ENCODE results near the gene ANKH. TPM values are rescaled to one million over a fixed set of nuclear protein-coding genes. Genes with fewer than 3 reads are reported as not detected.

The ANKH gene
- total and polyA plus RNA-seq, 4 donors: 10.8 to 46.7 (median 17.2) TPM

- ATAC-seq (ENCODE audit: insufficient read depth, low FRiP score) (no peak), DNase-seq (no peak)
- Histone ChIP-seq H3K9me3 (ENCODE audit: control insufficient read depth in 4 of 4, insufficient read depth in 3 of 4, low read length in 3 of 4) (peaks cover 0 to 2% (median 0%) of the 10 kb centered on the region in 4 donors), H3K4me3 (no peak overlapping the region), H3K9ac (ENCODE audit: insufficient read depth in 1 of 2, low read length in 2 of 2) (no peak overlapping the region), H3K36me3 (ENCODE audit: control insufficient read depth in 4 of 4, insufficient read depth in 4 of 4, low read length in 4 of 4) (no peaks in the 10 kb centered on the region), H3K27ac (ENCODE audit: low read depth in 1 of 2, low read length in 1 of 2) (no peak overlapping the region), H3K4me1 (ENCODE audit: control insufficient read depth in 5 of 5, insufficient read depth in 5 of 5, low read length in 5 of 5) (peaks cover 0 to 16% (median 0%) of the 10 kb centered on the region in 5 donors), H3K27me3 (ENCODE audit: control insufficient read depth in 3 of 3, insufficient read depth in 3 of 3, low read length in 2 of 3) (no peaks in the 10 kb centered on the region)
- TF ChIP-seq, protein P1, sequence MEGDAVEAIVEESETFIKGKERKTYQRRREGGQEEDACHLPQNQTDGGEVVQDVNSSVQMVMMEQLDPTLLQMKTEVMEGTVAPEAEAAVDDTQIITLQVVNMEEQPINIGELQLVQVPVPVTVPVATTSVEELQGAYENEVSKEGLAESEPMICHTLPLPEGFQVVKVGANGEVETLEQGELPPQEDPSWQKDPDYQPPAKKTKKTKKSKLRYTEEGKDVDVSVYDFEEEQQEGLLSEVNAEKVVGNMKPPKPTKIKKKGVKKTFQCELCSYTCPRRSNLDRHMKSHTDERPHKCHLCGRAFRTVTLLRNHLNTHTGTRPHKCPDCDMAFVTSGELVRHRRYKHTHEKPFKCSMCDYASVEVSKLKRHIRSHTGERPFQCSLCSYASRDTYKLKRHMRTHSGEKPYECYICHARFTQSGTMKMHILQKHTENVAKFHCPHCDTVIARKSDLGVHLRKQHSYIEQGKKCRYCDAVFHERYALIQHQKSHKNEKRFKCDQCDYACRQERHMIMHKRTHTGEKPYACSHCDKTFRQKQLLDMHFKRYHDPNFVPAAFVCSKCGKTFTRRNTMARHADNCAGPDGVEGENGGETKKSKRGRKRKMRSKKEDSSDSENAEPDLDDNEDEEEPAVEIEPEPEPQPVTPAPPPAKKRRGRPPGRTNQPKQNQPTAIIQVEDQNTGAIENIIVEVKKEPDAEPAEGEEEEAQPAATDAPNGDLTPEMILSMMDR (IDR thresholded peaks at IDR 0.05; ENCODE audit: control extremely low read depth, extremely low read depth): no peak
- 86 to 95% methylated on average over 5 of the region's 5 CpGs for WGBS, 2 donors
These were observed 90.5 kb downstream of the ANKH start for GRCh38 chr5:14781106-14781505.

GRCh38 chr5:14779975-14780374 is 91.6 kb downstream of the ANKH start:
- peaks cover 0 to 22% (median 0%) of the 10 kb centered on the region in 5 donors for H3K4me1 ChIP-seq (ENCODE audit: control insufficient read depth in 5 of 5, insufficient read depth in 5 of 5, low read length in 5 of 5)
- no peaks in the 10 kb centered on the region for H3K27me3 ChIP-seq (ENCODE audit: control insufficient read depth in 3 of 3, insufficient read depth in 3 of 3, low read length in 2 of 3)
- H3K9ac ChIP-seq (ENCODE audit: insufficient read depth in 1 of 2, low read length in 2 of 2): no peak overlapping the region
- DNase-seq (no peak), ATAC-seq (ENCODE audit: insufficient read depth, low FRiP score) (no peak)
- WGBS, 2 donors: 95% methylated on average over 9 of the region's 9 CpGs
- TF ChIP-seq, protein P1 (IDR thresholded peaks at IDR 0.05; ENCODE audit: control extremely low read depth, extremely low read depth): no peak
- H3K4me3 ChIP-seq: no peak overlapping the region
- H3K27ac ChIP-seq (ENCODE audit: low read depth in 1 of 2, low read length in 1 of 2): no peak overlapping the region
- peaks cover 0 to 2% (median 0%) of the 10 kb centered on the region in 4 donors for H3K9me3 ChIP-seq (ENCODE audit: control insufficient read depth in 4 of 4, insufficient read depth in 3 of 4, low read length in 3 of 4)
- no peaks in the 10 kb centered on the region for H3K36me3 ChIP-seq (ENCODE audit: control insufficient read depth in 4 of 4, insufficient read depth in 4 of 4, low read length in 4 of 4)

GRCh38 chr5:14778792-14779070 is 92.8 kb downstream of the ANKH start:
- Histone ChIP-seq H3K9ac (ENCODE audit: insufficient read depth in 1 of 2, low read length in 2 of 2) (no peak overlapping the region), H3K36me3 (ENCODE audit: control insufficient read depth in 4 of 4, insufficient read depth in 4 of 4, low read length in 4 of 4) (no peaks in the 10 kb centered on the region), H3K9me3 (ENCODE audit: control insufficient read depth in 4 of 4, insufficient read depth in 3 of 4, low read length in 3 of 4) (peaks cover 0 to under 1% (median 0%) of the 10 kb centered on the region in 4 donors), H3K4me3 (no peak overlapping the region), H3K27ac (ENCODE audit: low read depth in 1 of 2, low read length in 1 of 2) (no peak overlapping the region), H3K4me1 (ENCODE audit: control insufficient read depth in 5 of 5, insufficient read depth in 5 of 5, low read length in 5 of 5) (peaks cover 0 to 22% (median 0%) of the 10 kb centered on the region in 5 donors), H3K27me3 (ENCODE audit: control insufficient read depth in 3 of 3, insufficient read depth in 3 of 3, low read length in 2 of 3) (no peaks in the 10 kb centered on the region)
- ATAC-seq (ENCODE audit: insufficient read depth, low FRiP score) (no peak), DNase-seq (no peak)
- 77 to 79% methylated on average over 4 of the region's 4 CpGs for WGBS, 2 donors
- TF ChIP-seq, protein P1 (IDR thresholded peaks at IDR 0.05; ENCODE audit: control extremely low read depth, extremely low read depth): no peak
